GM12878 (cell line): ENCODE measurements around the gene ANKRD55. TPM values are rescaled to one million over a fixed set of nuclear protein-coding genes. Genes with fewer than 3 reads are reported as not detected.

Experiments used
- CHD1 ChIP-seq: IDR thresholded peaks from 2 replicates; pipeline ENCODE4 v1.6.1; 2012; ENCODE audit warnings: low read depth, low read length, improper control_type of control experiment
- FOXM1 ChIP-seq: IDR thresholded peaks from 2 replicates; pipeline ENCODE4 v1.6.1; 2012; ENCODE audit warnings: low read depth, mild to moderate bottlenecking, inconsistent platforms, low read length, moderate library complexity
- GATAD2B ChIP-seq: fragments of 450-650 bp; conservative IDR thresholded peaks from 2 replicates; pipeline ENCODE4 v1.6.1; 2017; ENCODE audit warnings: low read depth, mild to moderate bottlenecking, moderate library complexity
- IKZF2 ChIP-seq, 2 experiments: fragments of 450-650 bp; IDR thresholded peaks; 2 replicates each; pipeline ENCODE4 v1.6.1; 2017; ENCODE audit warnings: mild to moderate bottlenecking in 2 of 2, moderate library complexity in 2 of 2
- MTA2 ChIP-seq: fragments of 450-650 bp; IDR thresholded peaks from 2 replicates; pipeline ENCODE4 v1.6.1; 2016; ENCODE audit warnings: low read depth, mild to moderate bottlenecking, moderate library complexity
- NR2C1 ChIP-seq: fragments of 450-650 bp; IDR thresholded peaks from 2 replicates; pipeline ENCODE4 v1.6.1; 2017; ENCODE audit warnings: antibody characterized with exemption, mild to moderate bottlenecking, moderate library complexity
- WRNIP1 ChIP-seq: IDR thresholded peaks from 2 replicates; pipeline ENCODE4 v1.6.1; 2011; ENCODE audit warnings: low read depth, low read length, improper control_type of control experiment, borderline replicate concordance
- ZNF384 ChIP-seq: IDR thresholded peaks from 2 replicates; pipeline ENCODE4 v1.6.1; 2012; ENCODE audit warnings: low read depth, mild to moderate bottlenecking, low read length, improper control_type of control experiment, borderline replicate concordance
- polyA plus RNA-seq, 11 experiments: library from polyadenylated mRNA; depleted of rRNA in 4 of 11; unstranded in 6 of 11; stranded (reverse) in 5 of 11; fragments of >200 nt; fragmentation: Nextera tagmentation in 4 of 11; fragmentation: Illumina TruSeq in 1 of 11; extraction: Ambion mirVana in 4 of 11; extraction: Trizol in 1 of 11; gene quantifications; 1 replicate in 1 of 11; 2 replicates in 10 of 11; pipeline versions ENCODE4 v1.2.1 to v1.2.3, GENCODE V29; 2011 to 2016; ENCODE audit warnings: inconsistent platforms in 2 of 11, missing spikeins in 2 of 11, low read depth in 1 of 11
- total RNA-seq, 4 experiments: library from RNA; depleted of rRNA in 3 of 4; stranded (reverse); fragments of >200 nt in 3 of 4; fragmentation: Illumina TruSeq in 1 of 4; extraction: Trizol in 1 of 4; gene quantifications; 2 replicates each; pipeline versions ENCODE4 v1.2.1 to v1.2.3, GENCODE V29; 2013 to 2021
- TF ChIP-seq, protein P1 (sequence below): fragments of 450-650 bp; conservative IDR thresholded peaks from 2 replicates; pipeline ENCODE4 v1.6.1; 2017; ENCODE audit warnings: mild to moderate bottlenecking, moderate library complexity
- TF ChIP-seq, protein P2 (sequence below): IDR thresholded peaks from 2 replicates; pipeline ENCODE4 v1.6.1; 2012; ENCODE audit warnings: mild to moderate bottlenecking, low read depth, low read length
- TF ChIP-seq, protein P3 (sequence below): fragments of 450-650 bp; IDR thresholded peaks from 2 replicates; pipeline ENCODE4 v1.6.1; 2018; ENCODE audit warnings: mild to moderate bottlenecking, low read depth, moderate library complexity; ENCODE audit not compliant: partially characterized antibody
- TF ChIP-seq, protein P4 (sequence below): IDR thresholded peaks from 2 replicates; pipeline ENCODE4 v1.6.1; 2012; ENCODE audit warnings: improper control_type of control experiment, low read depth, low read length; ENCODE audit not compliant: insufficient replicate concordance
- TF ChIP-seq, protein P5 (sequence below): IDR thresholded peaks from 2 replicates; pipeline ENCODE4 v1.6.1; 2012; ENCODE audit warnings: low read length, inconsistent platforms

ANKRD55 gene
- total and polyA plus RNA-seq, 10 of the 15 experiments (the other 5 are each of a cell fraction or from before 2014, with no cell fraction given): 0.04 TPM; not detected in 9

DNA sequence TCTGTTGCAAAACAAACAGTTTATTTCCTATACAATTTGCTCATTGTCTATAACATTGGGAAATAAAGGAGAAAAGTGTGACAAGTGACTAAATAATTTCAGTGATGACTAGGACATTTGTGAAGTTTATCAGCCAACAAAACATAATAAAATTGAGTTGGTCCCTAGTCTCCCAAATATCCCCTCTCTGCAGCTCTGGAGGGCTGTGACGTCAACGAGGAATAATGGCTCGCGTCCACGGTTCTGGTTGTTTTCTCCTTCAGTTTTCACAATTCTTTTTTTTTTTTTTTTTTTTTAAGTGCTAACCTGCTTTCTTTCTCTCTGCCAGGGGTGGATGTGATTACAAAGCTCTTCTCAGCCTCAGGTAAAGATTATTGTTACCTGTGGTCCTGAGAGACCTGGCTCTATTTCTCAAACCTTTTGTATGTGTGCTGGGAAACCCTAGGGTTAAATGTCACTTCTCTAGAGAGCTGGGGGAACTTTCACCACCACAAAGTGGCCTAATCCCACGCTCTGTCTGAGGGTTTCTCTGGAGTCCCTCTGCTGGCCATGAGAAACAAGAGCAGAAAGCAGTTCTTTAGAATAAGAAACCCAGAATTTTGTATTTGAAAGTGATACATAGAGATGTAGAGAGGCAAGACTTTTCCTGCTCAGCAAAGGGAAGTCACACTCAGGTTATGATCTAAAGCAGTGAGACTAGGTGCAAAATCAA is 36.2 kb upstream of the ANKRD55 start (continued):
- TF ChIP-seq ZNF384 (peak; percentile 32; the same call in 1 of the 2 replicates), IKZF2 (IDR thresholded peaks at IDR 0.05) (peak in 1 of 2 experiments; percentile 24; a peak in 1 of 4 replicates), CHD1 (no peak), WRNIP1 (0 out of 2 replicates have a peak, but pooled peaks have one; percentile 59), GATAD2B (peak; percentile 66), NR2C1 (peak; percentile 63), FOXM1 (peak; percentile 34; the same call in 1 of the 2 replicates), MTA2 (no peak)
- TF ChIP-seq, protein P1, sequence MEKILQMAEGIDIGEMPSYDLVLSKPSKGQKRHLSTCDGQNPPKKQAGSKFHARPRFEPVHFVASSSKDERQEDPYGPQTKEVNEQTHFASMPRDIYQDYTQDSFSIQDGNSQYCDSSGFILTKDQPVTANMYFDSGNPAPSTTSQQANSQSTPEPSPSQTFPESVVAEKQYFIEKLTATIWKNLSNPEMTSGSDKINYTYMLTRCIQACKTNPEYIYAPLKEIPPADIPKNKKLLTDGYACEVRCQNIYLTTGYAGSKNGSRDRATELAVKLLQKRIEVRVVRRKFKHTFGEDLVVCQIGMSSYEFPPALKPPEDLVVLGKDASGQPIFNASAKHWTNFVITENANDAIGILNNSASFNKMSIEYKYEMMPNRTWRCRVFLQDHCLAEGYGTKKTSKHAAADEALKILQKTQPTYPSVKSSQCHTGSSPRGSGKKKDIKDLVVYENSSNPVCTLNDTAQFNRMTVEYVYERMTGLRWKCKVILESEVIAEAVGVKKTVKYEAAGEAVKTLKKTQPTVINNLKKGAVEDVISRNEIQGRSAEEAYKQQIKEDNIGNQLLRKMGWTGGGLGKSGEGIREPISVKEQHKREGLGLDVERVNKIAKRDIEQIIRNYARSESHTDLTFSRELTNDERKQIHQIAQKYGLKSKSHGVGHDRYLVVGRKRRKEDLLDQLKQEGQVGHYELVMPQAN: 0 out of 2 replicates have a peak, but pooled peaks have one; percentile 19
- TF ChIP-seq, protein P2, sequence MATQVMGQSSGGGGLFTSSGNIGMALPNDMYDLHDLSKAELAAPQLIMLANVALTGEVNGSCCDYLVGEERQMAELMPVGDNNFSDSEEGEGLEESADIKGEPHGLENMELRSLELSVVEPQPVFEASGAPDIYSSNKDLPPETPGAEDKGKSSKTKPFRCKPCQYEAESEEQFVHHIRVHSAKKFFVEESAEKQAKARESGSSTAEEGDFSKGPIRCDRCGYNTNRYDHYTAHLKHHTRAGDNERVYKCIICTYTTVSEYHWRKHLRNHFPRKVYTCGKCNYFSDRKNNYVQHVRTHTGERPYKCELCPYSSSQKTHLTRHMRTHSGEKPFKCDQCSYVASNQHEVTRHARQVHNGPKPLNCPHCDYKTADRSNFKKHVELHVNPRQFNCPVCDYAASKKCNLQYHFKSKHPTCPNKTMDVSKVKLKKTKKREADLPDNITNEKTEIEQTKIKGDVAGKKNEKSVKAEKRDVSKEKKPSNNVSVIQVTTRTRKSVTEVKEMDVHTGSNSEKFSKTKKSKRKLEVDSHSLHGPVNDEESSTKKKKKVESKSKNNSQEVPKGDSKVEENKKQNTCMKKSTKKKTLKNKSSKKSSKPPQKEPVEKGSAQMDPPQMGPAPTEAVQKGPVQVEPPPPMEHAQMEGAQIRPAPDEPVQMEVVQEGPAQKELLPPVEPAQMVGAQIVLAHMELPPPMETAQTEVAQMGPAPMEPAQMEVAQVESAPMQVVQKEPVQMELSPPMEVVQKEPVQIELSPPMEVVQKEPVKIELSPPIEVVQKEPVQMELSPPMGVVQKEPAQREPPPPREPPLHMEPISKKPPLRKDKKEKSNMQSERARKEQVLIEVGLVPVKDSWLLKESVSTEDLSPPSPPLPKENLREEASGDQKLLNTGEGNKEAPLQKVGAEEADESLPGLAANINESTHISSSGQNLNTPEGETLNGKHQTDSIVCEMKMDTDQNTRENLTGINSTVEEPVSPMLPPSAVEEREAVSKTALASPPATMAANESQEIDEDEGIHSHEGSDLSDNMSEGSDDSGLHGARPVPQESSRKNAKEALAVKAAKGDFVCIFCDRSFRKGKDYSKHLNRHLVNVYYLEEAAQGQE: no peak
- TF ChIP-seq, protein P3, sequence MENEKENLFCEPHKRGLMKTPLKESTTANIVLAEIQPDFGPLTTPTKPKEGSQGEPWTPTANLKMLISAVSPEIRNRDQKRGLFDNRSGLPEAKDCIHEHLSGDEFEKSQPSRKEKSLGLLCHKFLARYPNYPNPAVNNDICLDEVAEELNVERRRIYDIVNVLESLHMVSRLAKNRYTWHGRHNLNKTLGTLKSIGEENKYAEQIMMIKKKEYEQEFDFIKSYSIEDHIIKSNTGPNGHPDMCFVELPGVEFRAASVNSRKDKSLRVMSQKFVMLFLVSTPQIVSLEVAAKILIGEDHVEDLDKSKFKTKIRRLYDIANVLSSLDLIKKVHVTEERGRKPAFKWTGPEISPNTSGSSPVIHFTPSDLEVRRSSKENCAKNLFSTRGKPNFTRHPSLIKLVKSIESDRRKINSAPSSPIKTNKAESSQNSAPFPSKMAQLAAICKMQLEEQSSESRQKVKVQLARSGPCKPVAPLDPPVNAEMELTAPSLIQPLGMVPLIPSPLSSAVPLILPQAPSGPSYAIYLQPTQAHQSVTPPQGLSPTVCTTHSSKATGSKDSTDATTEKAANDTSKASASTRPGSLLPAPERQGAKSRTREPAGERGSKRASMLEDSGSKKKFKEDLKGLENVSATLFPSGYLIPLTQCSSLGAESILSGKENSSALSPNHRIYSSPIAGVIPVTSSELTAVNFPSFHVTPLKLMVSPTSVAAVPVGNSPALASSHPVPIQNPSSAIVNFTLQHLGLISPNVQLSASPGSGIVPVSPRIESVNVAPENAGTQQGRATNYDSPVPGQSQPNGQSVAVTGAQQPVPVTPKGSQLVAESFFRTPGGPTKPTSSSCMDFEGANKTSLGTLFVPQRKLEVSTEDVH: no peak
- TF ChIP-seq, protein P4, sequence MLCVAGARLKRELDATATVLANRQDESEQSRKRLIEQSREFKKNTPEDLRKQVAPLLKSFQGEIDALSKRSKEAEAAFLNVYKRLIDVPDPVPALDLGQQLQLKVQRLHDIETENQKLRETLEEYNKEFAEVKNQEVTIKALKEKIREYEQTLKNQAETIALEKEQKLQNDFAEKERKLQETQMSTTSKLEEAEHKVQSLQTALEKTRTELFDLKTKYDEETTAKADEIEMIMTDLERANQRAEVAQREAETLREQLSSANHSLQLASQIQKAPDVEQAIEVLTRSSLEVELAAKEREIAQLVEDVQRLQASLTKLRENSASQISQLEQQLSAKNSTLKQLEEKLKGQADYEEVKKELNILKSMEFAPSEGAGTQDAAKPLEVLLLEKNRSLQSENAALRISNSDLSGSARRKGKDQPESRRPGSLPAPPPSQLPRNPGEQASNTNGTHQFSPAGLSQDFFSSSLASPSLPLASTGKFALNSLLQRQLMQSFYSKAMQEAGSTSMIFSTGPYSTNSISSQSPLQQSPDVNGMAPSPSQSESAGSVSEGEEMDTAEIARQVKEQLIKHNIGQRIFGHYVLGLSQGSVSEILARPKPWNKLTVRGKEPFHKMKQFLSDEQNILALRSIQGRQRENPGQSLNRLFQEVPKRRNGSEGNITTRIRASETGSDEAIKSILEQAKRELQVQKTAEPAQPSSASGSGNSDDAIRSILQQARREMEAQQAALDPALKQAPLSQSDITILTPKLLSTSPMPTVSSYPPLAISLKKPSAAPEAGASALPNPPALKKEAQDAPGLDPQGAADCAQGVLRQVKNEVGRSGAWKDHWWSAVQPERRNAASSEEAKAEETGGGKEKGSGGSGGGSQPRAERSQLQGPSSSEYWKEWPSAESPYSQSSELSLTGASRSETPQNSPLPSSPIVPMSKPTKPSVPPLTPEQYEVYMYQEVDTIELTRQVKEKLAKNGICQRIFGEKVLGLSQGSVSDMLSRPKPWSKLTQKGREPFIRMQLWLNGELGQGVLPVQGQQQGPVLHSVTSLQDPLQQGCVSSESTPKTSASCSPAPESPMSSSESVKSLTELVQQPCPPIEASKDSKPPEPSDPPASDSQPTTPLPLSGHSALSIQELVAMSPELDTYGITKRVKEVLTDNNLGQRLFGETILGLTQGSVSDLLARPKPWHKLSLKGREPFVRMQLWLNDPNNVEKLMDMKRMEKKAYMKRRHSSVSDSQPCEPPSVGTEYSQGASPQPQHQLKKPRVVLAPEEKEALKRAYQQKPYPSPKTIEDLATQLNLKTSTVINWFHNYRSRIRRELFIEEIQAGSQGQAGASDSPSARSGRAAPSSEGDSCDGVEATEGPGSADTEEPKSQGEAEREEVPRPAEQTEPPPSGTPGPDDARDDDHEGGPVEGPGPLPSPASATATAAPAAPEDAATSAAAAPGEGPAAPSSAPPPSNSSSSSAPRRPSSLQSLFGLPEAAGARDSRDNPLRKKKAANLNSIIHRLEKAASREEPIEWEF: peak; percentile 93
- TF ChIP-seq, protein P5, sequence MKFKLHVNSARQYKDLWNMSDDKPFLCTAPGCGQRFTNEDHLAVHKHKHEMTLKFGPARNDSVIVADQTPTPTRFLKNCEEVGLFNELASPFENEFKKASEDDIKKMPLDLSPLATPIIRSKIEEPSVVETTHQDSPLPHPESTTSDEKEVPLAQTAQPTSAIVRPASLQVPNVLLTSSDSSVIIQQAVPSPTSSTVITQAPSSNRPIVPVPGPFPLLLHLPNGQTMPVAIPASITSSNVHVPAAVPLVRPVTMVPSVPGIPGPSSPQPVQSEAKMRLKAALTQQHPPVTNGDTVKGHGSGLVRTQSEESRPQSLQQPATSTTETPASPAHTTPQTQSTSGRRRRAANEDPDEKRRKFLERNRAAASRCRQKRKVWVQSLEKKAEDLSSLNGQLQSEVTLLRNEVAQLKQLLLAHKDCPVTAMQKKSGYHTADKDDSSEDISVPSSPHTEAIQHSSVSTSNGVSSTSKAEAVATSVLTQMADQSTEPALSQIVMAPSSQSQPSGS: 0 out of 2 replicates have a peak, but pooled peaks have one; percentile 33
